Osteoblast (primary cell): ENCODE results near the gene STAT2. TPM values are rescaled to one million over a fixed set of nuclear protein-coding genes. Genes with fewer than 3 reads are reported as not detected.
"Not testable (repeated sequence)": the region's sequence is repeated elsewhere in the genome, so short reads cannot be mapped to it uniquely, and the experiment has no call there.

Experiments used
- DNase-seq: peaks from one replicate; pipeline ENCODE4 v3.0.0; 2011; ENCODE audit warnings: low spot score, mixed read lengths; ENCODE audit not compliant: insufficient read length; ENCODE audit errors: missing footprints
- H2AFZ ChIP-seq: 2 replicates; pipeline ENCODE4 v1.6.0; 2011; ENCODE audit warnings: mild to moderate bottlenecking, low read length
- H3K27ac ChIP-seq: 2 replicates; pipeline ENCODE4 v1.5.1; 2011; ENCODE audit warnings: mild to moderate bottlenecking, low read depth, low read length, moderate library complexity
- H3K27me3 ChIP-seq: 2 replicates; pipeline ENCODE4 v1.6.0; 2012; ENCODE audit warnings: mild to moderate bottlenecking, control low read depth, inconsistent platforms, low read length, moderate library complexity; ENCODE audit not compliant: insufficient read depth
- H3K36me3 ChIP-seq: 2 replicates; pipeline ENCODE4 v1.5.1; 2011; ENCODE audit warnings: mild to moderate bottlenecking, low read length, control low read depth, moderate library complexity; ENCODE audit not compliant: insufficient read depth
- H3K4me1 ChIP-seq: 2 replicates; pipeline ENCODE4 v1.5.1; 2011; ENCODE audit warnings: mild to moderate bottlenecking, low read length, control low read depth, moderate library complexity; ENCODE audit not compliant: insufficient read depth
- H3K4me2 ChIP-seq: 2 replicates; pipeline ENCODE4 v1.6.0; 2011; ENCODE audit warnings: mild to moderate bottlenecking, low read length; ENCODE audit not compliant: insufficient read depth
- H3K4me3 ChIP-seq: fragments of 200-600 bp; sonication (generic); 3 replicates; pipeline ENCODE4 v1.5.1; 2012; ENCODE audit warnings: mild to moderate bottlenecking, low read length, inconsistent platforms; ENCODE audit not compliant: insufficient read depth
- H3K79me2 ChIP-seq: 2 replicates; pipeline ENCODE4 v1.6.0; 2012; ENCODE audit warnings: mild to moderate bottlenecking, low read length, control low read depth, inconsistent platforms; ENCODE audit not compliant: insufficient read depth
- H3K9me3 ChIP-seq: 2 replicates; pipeline ENCODE4 v1.5.1; 2011; ENCODE audit warnings: low read depth, low read length, control low read depth
- H4K20me1 ChIP-seq: 2 replicates; pipeline ENCODE4 v1.6.0; 2012; ENCODE audit warnings: mild to moderate bottlenecking, low read length, control low read depth; ENCODE audit not compliant: insufficient read depth
- total RNA-seq: library from RNA; depleted of rRNA; stranded (reverse); fragments of >200 nt; gene quantifications from 2 replicates; pipeline ENCODE4 v1.2.3, GENCODE V29; 2012
- TF ChIP-seq, protein P1 (sequence below): IDR thresholded peaks from 2 replicates; pipeline ENCODE4 v1.5.1; 2011; ENCODE audit warnings: mild to moderate bottlenecking, low read depth, low read length, moderate library complexity; ENCODE audit errors: extremely low read depth

Gene STAT2
- total RNA-seq, 1 donor: 652 TPM

DNA sequence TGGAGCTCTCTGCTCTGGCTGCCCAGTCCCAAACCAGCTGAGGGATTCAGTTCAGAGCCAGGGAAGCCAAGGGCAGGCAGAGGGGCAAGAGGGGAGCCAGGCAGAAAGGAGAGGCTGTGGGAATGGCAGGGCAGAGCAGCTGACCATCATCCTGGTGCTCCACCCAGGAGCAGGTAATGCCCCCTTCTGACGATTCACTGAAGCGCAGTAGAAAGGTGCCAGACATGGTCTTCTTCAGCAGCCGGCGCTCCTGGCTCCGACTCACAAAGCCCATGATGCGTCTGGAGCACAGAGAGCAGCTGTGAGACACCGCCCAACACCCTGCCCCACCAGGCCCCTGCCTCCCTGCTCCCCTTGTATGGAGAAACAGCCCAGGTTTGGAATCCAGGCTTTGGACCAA is 13.2 kb downstream of the STAT2 start:
- H3K27ac ChIP-seq: no peak overlapping the region
- H3K36me3 ChIP-seq: peaks cover 82% of the 10 kb centered on the region
- no peak overlapping the region for H3K4me2 ChIP-seq
- TF ChIP-seq, protein P1, sequence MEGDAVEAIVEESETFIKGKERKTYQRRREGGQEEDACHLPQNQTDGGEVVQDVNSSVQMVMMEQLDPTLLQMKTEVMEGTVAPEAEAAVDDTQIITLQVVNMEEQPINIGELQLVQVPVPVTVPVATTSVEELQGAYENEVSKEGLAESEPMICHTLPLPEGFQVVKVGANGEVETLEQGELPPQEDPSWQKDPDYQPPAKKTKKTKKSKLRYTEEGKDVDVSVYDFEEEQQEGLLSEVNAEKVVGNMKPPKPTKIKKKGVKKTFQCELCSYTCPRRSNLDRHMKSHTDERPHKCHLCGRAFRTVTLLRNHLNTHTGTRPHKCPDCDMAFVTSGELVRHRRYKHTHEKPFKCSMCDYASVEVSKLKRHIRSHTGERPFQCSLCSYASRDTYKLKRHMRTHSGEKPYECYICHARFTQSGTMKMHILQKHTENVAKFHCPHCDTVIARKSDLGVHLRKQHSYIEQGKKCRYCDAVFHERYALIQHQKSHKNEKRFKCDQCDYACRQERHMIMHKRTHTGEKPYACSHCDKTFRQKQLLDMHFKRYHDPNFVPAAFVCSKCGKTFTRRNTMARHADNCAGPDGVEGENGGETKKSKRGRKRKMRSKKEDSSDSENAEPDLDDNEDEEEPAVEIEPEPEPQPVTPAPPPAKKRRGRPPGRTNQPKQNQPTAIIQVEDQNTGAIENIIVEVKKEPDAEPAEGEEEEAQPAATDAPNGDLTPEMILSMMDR: no peak
- no peak overlapping the region for H3K4me3 ChIP-seq
- H3K9me3 ChIP-seq: no peaks in the 10 kb centered on the region
- H3K4me1 ChIP-seq: no peaks in the 10 kb centered on the region
- no peaks in the 10 kb centered on the region for H3K79me2 ChIP-seq
- no peak for DNase-seq
- H4K20me1 ChIP-seq: no peaks in the 10 kb centered on the region
- no peaks in the 10 kb centered on the region for H3K27me3 ChIP-seq
- H2AFZ ChIP-seq: no peak overlapping the region

- H3K79me2 ChIP-seq, H3K4me1 ChIP-seq, H4K20me1 ChIP-seq, H3K27me3 ChIP-seq, DNase-seq, H2AFZ ChIP-seq, H3K9me3 ChIP-seq, H3K4me2 ChIP-seq, H3K4me3 ChIP-seq, H3K27ac ChIP-seq: not testable (repeated sequence)
- H3K36me3 ChIP-seq: peaks cover 49% of the 10 kb centered on the region
These were observed 17.6 kb downstream of the STAT2 start for GRCh38 chr12:56342290-56342689.

- TF ChIP-seq, protein P1: no peak
- H3K4me1 ChIP-seq: no peaks in the 10 kb centered on the region
- H3K4me2 ChIP-seq: no peak overlapping the region
- H3K4me3 ChIP-seq: no peak overlapping the region
- H3K27me3 ChIP-seq: no peaks in the 10 kb centered on the region
- DNase-seq: no peak
- no peaks in the 10 kb centered on the region for H3K9me3 ChIP-seq
- no peaks in the 10 kb centered on the region for H4K20me1 ChIP-seq
- no peak overlapping the region for H2AFZ ChIP-seq
- peaks cover 44% of the 10 kb centered on the region for H3K36me3 ChIP-seq
- no peak overlapping the region for H3K27ac ChIP-seq
- no peaks in the 10 kb centered on the region for H3K79me2 ChIP-seq
These were observed 18.3 kb downstream of the STAT2 start for GRCh38 chr12:56341616-56342015.

GRCh38 chr12:56339158-56339422 is 20.8 kb downstream of the STAT2 start:
- H3K27me3 ChIP-seq: no peaks in the 10 kb centered on the region
- no peaks in the 10 kb centered on the region for H4K20me1 ChIP-seq
- no peaks in the 10 kb centered on the region for H3K9me3 ChIP-seq
- H3K36me3 ChIP-seq: peaks cover 28% of the 10 kb centered on the region
- peaks cover 8% of the 10 kb centered on the region for H3K4me1 ChIP-seq
- H3K4me3 ChIP-seq: no peak overlapping the region
- H2AFZ ChIP-seq: no peak overlapping the region
- no peaks in the 10 kb centered on the region for H3K79me2 ChIP-seq
- no peak overlapping the region for H3K4me2 ChIP-seq
- no peak for DNase-seq
- no peak overlapping the region for H3K27ac ChIP-seq
- TF ChIP-seq, protein P1: no peak
